K562 (cell line): ENCODE measurements around the gene PREB. TPM values are rescaled to one million over a fixed set of nuclear protein-coding genes. Genes with fewer than 3 reads are reported as not detected.

Source experiments
- ATF4 ChIP-seq: fragments of 450-650 bp; formaldehyde crosslinking; IDR thresholded peaks from 2 replicates; pipeline ENCODE4 v1.4.0; 2022; ENCODE audit warnings: mild to moderate bottlenecking, moderate library complexity
- EP400 ChIP-seq: fragments of 450-650 bp; IDR thresholded peaks from 2 replicates; pipeline ENCODE4 v1.6.1; 2017; ENCODE audit warnings: antibody characterized with exemption, mild to moderate bottlenecking, moderate library complexity
- HDAC1 ChIP-seq, 2 experiments: fragments of 450-650 bp; IDR thresholded peaks; 2 replicates each; pipeline ENCODE4 v1.6.1; 2016 to 2017; ENCODE audit warnings: inconsistent platforms in 1 of 2, mild to moderate bottlenecking in 1 of 2, moderate library complexity in 1 of 2
- MAX ChIP-seq: sonication (generic); formaldehyde crosslinking; IDR thresholded peaks from 2 replicates; pipeline ENCODE4 v1.9.0; 2022; ENCODE audit warnings: mild to moderate bottlenecking, missing genetic modification reagents
- MCM7 ChIP-seq, 2 experiments: fragments of 450-650 bp; IDR thresholded peaks; 2 replicates each; pipeline ENCODE4 v1.6.1; 2016 to 2018
- NCOA4 ChIP-seq: fragments of 450-650 bp; IDR thresholded peaks from 2 replicates; pipeline ENCODE4 v1.6.1; 2018; ENCODE audit warnings: mild to moderate bottlenecking; ENCODE audit not compliant: partially characterized antibody
- RERE ChIP-seq: sonication (generic); formaldehyde crosslinking; IDR thresholded peaks from 2 replicates; pipeline ENCODE4 v1.8.0; 2023; ENCODE audit warnings: missing genetic modification reagents, mild to moderate bottlenecking, borderline replicate concordance
- RHOXF2B ChIP-seq: fragments of 250-450 bp; sonication (Bioruptor Pico); conservative IDR thresholded peaks from 2 replicates; pipeline ENCODE4 v1.5.1; 2021
- TCF7L2 ChIP-seq: fragments of 150-350 bp; IDR thresholded peaks from 2 replicates; pipeline ENCODE4 v1.6.1; 2016; ENCODE audit warnings: low read depth, mild to moderate bottlenecking, low read length, moderate library complexity
- ZNF133 ChIP-seq: fragments of 250-450 bp; sonication (Bioruptor Pico); IDR thresholded peaks from 2 replicates; pipeline ENCODE4 v1.4.0; 2020; ENCODE audit warnings: mild to moderate bottlenecking
- ZNF175 ChIP-seq: fragments of 200-800 bp; sonication (Bioruptor generic); IDR thresholded peaks from 2 replicates; pipeline ENCODE4 v1.6.1; 2016; ENCODE audit warnings: low read depth, mild to moderate bottlenecking, missing genetic modification characterization, missing compliant biosample characterization
- ZNF277 ChIP-seq: fragments of 250-450 bp; sonication (Bioruptor Pico); IDR thresholded peaks from 2 replicates; pipeline ENCODE4 v1.8.0; 2022; ENCODE audit warnings: inconsistent platforms, mild to moderate bottlenecking, moderate library complexity, borderline replicate concordance
- ZNF282 ChIP-seq: sonication (generic); formaldehyde crosslinking; IDR thresholded peaks from 2 replicates; pipeline ENCODE4 v1.8.1; 2023; ENCODE audit warnings: missing genetic modification reagents
- ZNF436 ChIP-seq: fragments of 250-450, 450-650 bp; sonication (Bioruptor Pico); formaldehyde crosslinking; IDR thresholded peaks from 2 replicates; pipeline ENCODE4 v1.7.0; 2020; ENCODE audit warnings: mild to moderate bottlenecking
- ZNF696 ChIP-seq: fragments of 250-450 bp; sonication (Bioruptor Pico); conservative IDR thresholded peaks from 2 replicates; pipeline ENCODE4 v1.4.0; 2020; ENCODE audit warnings: mild to moderate bottlenecking, moderate library complexity
- ZNF740 ChIP-seq, 3 experiments: fragments of 200-800 bp in 1 of 3; sonication (Bioruptor generic) in 1 of 3; sonication (generic) in 1 of 3; formaldehyde crosslinking in 1 of 3; IDR thresholded peaks; 2 replicates each; pipeline versions ENCODE4 v1.6.1 to v1.8.0; 2016 to 2022; ENCODE audit warnings: mild to moderate bottlenecking in 2 of 3, missing compliant biosample characterization in 2 of 3, missing genetic modification characterization in 2 of 3, missing genetic modification reagents in 1 of 3
- ZNF79 ChIP-seq: fragments of 250-450 bp; sonication (Bioruptor Pico); IDR thresholded peaks from 2 replicates; pipeline ENCODE4 v1.4.0; 2020; ENCODE audit warnings: low read depth, mild to moderate bottlenecking, moderate library complexity
- polyA plus RNA-seq, 8 experiments: library from polyadenylated mRNA; depleted of rRNA in 4 of 8; stranded (reverse) in 5 of 8; unstranded in 3 of 8; fragments of >200 nt; fragmentation: Nextera tagmentation in 2 of 8; fragmentation: Illumina TruSeq in 1 of 8; extraction: Ambion mirVana in 2 of 8; extraction: Trizol in 1 of 8; gene quantifications; 2 replicates each; pipeline versions ENCODE4 v1.2.1 to v1.2.3, GENCODE V29; 2011 to 2014; ENCODE audit warnings: inconsistent platforms in 1 of 8, missing spikeins in 1 of 8
- total RNA-seq, 7 experiments: library from RNA; depleted of rRNA in 6 of 7; stranded (reverse); fragments of >200 nt in 6 of 7; fragmentation: Illumina TruSeq in 2 of 7; extraction: Trizol in 2 of 7; gene quantifications; 2 replicates each; pipeline versions ENCODE4 v1.2.1 to v1.2.3, GENCODE V29; 2011 to 2021; ENCODE audit warnings: low replicate concordance in 1 of 7

Gene PREB
- total and polyA plus RNA-seq, 9 of the 15 experiments (the other 6 are each of a cell fraction or from before 2014, with no cell fraction given) = 35.1 to 84.2 (median 67.2) TPM

- no peak for TF ChIP-seq RHOXF2B (CRISPR knock-in tag)
- no peak for TF ChIP-seq NCOA4
- TF ChIP-seq ZNF436 (CRISPR knock-in tag) = no peak
- peak in 1 of 2 experiments; percentile 50; a peak in 2 of 4 replicates for TF ChIP-seq HDAC1 (IDR thresholded peaks at IDR 0.05)
- TF ChIP-seq ZNF79 (CRISPR knock-in tag) = no peak
- no peak for TF ChIP-seq ATF4
- TF ChIP-seq ZNF696 (CRISPR knock-in tag) = no peak
- no peak for TF ChIP-seq TCF7L2
- TF ChIP-seq ZNF175 (CRISPR knock-in tag) = no peak
- no peak for TF ChIP-seq EP400
- TF ChIP-seq ZNF133 (CRISPR knock-in tag) = 0 out of 2 replicates have a peak, but pooled peaks have one; percentile 27
- TF ChIP-seq ZNF277 (CRISPR knock-in tag) = no peak
- TF ChIP-seq ZNF740 (CRISPR knock-in tag; IDR thresholded peaks at IDR 0.05) = no peak
- no peak for TF ChIP-seq ZNF740 (tag; IDR thresholded peaks at IDR 0.05)
- no peak for TF ChIP-seq RERE
- TF ChIP-seq MAX = peak; percentile 7
- TF ChIP-seq MCM7 (IDR thresholded peaks at IDR 0.05) = no peak
- TF ChIP-seq ZNF282 = 0 out of 2 replicates have a peak, but pooled peaks have one; percentile 65
Observed at GRCh38 chr2:27086724-27087593, 47.5 kb downstream of the PREB start, which contains the start of gene KHK (continued).
